DOHH2 (cell line): ENCODE measurements around the gene ABI1.

Experiments used
- EZH2phosphoT487 ChIP-seq: fragments of 200-600 bp; sonication (generic); IDR thresholded peaks from 2 replicates; pipeline ENCODE4 v1.6.1; 2017; ENCODE audit warnings: borderline replicate concordance, mild to moderate bottlenecking, antibody characterized with exemption, low read length, moderate library complexity, mixed read lengths
- TF ChIP-seq, protein P1 (sequence below): fragments of 200-600 bp; sonication (generic); IDR thresholded peaks from one replicate; pipeline ENCODE4 v1.5.1; 2014; ENCODE audit warnings: antibody characterized with exemption, mild to moderate bottlenecking, low read depth, low read length; ENCODE audit not compliant: poor library complexity, severe bottlenecking

DNA sequence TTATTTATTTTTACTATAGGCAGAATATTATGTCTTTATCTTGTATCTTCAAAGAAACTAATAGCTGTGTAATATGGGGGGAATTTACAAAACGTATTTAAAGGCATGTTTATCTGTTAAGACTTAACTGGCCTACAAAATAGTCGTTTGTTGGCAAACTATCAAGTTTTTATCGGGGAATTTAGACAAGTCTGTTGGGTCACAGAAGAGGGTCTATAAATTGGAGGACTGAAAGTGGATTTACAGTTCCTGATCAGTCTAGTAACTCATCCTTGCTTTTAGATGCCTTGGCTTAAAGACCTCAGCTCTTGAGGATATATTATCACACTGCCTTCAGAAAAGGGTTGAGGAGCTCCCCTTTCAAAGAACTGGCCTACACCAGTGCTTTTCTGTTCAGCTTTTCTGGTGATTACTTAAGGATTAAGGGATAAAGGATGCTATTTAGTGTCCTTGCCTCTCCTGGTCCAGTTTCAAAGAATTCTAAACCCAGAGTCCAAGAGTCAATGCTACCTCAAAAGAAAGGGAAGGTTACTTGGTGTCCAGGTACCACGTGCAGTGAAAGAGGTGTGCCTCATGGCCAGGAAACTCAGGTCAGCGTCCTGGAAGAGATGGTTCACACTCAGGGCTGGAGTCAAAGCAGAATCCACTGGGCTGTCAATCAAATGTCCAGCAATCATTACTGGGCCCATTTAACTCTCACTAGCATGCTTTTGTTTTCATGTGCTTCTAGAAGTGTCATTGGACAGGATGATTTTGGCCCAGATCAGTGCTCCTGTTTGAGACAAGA lies 42.9 kb upstream of the ABI1 start:
- TF ChIP-seq, protein P1, sequence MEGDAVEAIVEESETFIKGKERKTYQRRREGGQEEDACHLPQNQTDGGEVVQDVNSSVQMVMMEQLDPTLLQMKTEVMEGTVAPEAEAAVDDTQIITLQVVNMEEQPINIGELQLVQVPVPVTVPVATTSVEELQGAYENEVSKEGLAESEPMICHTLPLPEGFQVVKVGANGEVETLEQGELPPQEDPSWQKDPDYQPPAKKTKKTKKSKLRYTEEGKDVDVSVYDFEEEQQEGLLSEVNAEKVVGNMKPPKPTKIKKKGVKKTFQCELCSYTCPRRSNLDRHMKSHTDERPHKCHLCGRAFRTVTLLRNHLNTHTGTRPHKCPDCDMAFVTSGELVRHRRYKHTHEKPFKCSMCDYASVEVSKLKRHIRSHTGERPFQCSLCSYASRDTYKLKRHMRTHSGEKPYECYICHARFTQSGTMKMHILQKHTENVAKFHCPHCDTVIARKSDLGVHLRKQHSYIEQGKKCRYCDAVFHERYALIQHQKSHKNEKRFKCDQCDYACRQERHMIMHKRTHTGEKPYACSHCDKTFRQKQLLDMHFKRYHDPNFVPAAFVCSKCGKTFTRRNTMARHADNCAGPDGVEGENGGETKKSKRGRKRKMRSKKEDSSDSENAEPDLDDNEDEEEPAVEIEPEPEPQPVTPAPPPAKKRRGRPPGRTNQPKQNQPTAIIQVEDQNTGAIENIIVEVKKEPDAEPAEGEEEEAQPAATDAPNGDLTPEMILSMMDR: no peak
- no peak for TF ChIP-seq EZH2phosphoT487
